GM18873 (cell line): ENCODE results near the gene CDK19.
"Not testable (repeated sequence)": the region's sequence is repeated elsewhere in the genome, so short reads cannot be mapped to it uniquely, and the experiment has no call there.

Source experiments
- ATAC-seq: cut with Tn5 transposase; IDR thresholded peaks from one replicate; pipeline ENCODE4 v1.9.1; 2021; ENCODE audit warnings: mild to moderate bottlenecking, moderate library complexity, moderate number of reproducible peaks; ENCODE audit not compliant: unreplicated experiment, low FRiP score

CDK19 gene

DNA sequence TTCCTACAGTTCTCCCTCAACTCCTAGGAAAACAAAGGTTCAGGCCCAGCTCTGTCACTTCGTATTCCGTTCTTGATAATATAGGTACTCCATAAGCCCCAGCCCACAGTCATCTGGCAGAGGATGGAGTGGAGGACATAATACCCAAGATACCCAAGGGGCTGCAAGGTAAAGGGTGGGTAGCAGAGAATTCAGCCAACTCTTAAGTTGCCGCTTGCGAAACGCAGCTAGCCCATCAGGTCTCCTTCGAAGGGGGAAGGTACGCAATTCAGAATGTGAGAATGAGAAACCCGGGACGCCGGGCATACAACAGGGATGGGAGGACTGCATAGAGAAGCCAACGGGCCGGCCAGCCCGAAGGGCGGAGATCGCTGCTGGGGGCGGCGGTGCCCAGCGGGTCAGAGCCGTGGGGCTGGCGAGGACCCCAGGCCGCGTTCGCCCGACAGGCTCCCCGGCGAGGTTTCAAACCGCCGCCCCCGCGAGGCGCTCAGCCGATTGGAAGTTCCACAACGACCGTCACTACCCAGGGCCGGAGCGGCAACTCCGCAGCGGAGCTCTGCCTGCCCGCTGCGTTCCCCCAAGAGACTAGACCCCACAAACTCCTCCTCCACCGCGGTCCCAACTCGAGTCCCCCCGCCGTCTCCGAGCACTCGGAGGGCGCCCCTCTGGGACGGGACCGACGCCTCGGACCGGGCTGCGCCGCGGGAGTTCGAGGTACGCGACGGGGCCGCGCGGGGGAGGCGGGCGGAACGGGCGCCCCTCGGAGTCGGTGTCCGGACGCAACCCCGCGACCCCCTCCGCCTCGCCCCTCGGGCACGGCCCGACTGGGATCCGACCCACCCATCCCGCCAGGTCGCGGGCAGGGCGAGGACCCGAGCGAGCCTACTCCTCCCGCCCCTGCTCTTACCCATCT is 911 bp downstream of the CDK19 start:
- peak; percentile 8 for ATAC-seq

DNA sequence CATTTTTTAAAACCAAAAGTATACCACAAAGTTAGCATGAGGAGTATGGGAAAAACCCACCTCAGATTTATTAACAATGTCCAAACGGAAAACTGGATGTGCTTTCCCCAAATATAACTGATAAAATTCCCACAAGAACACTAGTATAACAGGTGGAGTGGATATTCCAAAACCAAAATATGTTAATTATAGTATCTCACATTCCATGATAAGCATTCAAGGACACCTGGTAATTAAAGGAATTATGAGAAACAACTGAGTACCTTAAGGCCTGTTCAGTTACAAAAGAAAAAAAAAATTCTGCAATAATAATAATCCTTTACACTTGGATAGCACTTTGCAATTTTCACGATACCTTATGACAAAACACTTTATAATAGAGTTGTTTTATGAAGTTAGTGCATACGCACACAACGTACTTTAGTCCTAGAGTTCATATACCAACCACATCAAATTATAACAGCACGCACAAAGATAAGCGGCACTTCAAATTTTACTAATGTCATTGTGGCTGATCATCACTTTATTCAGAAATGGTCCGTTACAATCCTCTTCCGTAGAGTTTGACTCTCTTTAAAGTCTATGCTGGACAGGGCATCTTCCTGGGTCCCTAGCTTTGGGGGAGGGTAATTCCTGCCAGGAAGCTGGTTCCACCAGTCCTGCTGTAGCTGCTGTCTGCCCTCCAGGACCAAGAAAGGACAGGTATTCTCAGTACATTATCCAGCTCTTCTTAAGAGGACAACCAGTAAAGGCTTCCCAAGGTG is 1.7 kb downstream of the CDK19 start:
- ATAC-seq = no peak

DNA sequence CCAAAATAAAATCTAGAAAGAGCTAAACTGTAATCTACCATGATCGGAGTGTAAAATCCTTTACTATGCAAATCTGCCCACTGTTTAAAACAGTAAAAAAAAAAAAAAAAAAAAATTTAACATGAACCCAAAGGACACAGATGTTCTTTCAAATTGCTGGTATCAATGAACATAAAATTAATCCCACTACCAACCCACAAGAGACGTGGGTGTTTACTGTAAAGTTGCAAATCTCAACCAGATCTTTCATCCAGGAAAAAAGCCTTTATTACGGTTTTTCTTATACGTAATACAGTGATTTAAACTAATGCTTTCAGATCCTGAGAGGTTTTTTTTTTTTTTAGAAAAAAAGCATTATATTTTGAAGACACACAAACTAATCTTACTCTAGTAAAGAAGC is 2.5 kb downstream of the CDK19 start:
- ATAC-seq = no peak

DNA sequence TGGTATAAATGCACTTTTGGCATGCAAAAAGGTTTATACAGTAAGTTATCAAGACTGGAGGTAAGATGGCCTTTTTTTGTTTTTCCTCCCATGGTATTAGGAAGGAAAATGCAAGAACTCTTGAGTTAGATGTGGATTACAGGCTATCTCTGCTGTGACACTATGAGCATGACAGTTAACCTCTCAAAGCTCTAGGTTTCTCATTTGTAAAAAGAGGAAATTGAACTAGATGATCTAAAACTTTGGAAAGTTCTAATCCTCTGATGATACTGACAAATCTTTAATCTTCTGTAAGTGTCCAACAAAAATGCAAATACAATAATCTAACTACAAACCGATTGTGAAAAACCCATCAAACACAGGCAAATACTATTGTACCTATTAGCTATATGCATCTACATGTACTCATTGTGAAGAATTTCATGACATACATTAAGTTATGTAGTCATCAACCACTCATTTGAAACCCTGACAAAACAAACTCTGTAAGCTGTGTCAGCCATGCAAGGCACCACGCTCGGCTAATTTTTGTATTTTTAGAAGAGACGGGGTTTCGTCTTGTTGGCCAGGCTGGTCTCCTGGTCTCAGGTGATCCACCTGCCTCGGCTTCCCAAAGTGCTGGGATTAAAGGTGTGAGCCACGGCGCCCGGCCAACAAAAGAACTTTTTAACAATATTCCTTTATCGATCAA is 4.2 kb downstream of the CDK19 start:
- no peak for ATAC-seq

DNA sequence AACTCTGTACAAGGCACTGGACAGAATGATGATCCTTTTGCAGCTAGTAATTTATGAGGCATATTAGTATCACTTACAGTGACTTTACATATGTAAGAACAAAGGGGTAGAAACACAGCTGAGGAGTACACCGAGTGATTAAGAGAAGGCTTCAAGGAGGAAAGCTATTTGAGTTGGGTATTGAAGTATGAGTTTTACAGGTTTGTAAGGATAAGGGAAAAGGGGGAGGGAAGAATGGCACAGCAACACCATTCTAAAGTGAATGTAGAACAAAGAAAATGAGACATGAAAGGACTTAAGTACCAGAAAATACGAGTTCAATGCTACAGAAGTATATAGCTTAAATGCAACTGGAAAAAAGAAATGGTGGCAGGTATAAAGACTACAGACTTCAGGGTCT is 5.5 kb downstream of the CDK19 start:
- no peak for ATAC-seq

DNA sequence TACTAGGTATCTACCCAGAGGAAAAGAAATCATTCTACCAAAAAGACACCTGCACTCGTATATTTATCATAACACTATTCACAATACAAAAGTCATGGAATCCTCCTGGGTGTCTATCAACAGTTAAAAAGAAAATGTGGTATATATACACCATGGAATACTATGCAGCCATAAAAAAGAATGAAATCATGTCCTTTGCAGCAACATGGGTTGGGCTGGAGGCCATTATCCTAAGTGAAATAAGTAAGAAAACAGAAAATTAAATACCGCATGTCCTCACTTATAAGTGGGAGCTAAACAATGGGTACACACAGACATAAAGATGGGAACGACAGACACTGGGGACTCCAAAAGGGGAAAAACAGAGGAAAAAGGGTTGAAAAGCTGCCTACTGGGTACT is 13.1 kb downstream of the CDK19 start:
- ATAC-seq = not testable (repeated sequence)

DNA sequence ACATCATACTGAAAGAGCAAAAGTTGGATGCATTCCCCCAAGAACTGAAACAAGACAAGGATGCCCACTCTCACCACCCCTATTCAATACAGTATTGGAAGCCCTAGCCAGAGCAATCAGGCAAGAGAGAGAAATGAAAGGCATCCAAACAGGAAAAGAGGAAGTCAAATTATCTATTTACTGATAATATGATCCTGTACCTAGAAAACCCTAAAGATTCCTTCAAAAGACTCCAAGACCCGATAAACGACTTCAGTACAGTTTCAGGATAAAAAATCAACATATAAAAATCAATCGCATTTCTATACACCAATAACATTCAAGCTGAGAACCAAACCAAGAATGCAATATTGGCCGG is 14.5 kb downstream of the CDK19 start:
- no peak for ATAC-seq

DNA sequence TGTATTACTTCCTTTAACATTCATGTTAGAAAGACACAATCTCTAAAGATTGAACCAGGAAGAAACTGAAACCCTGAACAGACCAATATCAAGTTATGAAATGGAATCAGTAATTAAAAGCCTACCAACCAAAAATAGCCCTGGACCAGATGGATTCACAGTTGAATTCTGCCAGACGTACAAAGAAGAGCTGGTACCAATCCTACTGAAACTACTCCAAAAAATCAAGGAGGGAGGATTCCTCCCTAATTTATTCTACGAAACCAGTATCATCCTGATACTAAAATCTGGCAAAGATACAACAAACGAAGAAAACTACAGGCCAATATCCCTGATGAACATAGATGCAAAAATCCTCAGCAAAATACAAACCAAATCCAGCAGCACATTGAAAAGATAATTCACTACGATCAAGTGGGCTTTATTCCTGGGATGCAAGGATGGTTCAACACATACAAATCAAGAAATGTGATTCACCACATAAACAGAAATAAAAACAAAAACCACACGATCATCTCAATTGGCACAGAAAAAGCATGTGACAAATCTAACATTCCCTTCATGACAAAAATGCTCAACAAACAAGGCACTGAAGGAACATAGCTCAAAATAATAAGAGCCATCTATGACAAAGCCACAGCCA is 15.0 kb downstream of the CDK19 start:
- ATAC-seq = no peak

DNA sequence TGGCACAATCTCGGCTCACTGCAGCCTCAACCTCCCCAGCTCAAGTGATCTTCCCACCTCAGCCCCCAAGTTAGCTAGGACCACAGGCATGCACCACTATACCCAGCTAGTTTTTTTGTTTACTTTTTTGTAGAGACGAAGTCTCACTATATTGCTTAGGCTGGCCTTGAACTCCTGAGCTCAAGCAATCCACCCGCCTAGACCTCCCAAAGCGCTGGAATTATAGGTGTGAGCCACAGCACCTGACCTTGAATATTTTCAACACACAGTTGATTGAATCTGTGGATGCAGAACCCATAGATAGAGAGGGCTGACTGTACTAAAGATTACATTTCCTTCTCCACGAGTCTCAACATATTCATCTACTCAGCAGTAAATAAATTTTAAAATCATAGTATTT is 15.6 kb downstream of the CDK19 start:
- ATAC-seq = no peak

- no peak for ATAC-seq
These were observed 16.1 kb downstream of the CDK19 start for GRCh38 chr6:110799189-110799588.

GRCh38 chr6:110795271-110795670 is 20.0 kb downstream of the CDK19 start:
- no peak for ATAC-seq

GRCh38 chr6:110786696-110787095 is 28.6 kb downstream of the CDK19 start:
- no peak for ATAC-seq

- no peak for ATAC-seq
These were observed 29.0 kb downstream of the CDK19 start for GRCh38 chr6:110786271-110786670.

- no peak for ATAC-seq
These were observed 30.7 kb downstream of the CDK19 start for GRCh38 chr6:110784610-110784979.

- ATAC-seq = no peak
These were observed 33.6 kb downstream of the CDK19 start for GRCh38 chr6:110781522-110782214.

GRCh38 chr6:110778333-110778732 is 36.9 kb downstream of the CDK19 start:
- ATAC-seq = no peak

DNA sequence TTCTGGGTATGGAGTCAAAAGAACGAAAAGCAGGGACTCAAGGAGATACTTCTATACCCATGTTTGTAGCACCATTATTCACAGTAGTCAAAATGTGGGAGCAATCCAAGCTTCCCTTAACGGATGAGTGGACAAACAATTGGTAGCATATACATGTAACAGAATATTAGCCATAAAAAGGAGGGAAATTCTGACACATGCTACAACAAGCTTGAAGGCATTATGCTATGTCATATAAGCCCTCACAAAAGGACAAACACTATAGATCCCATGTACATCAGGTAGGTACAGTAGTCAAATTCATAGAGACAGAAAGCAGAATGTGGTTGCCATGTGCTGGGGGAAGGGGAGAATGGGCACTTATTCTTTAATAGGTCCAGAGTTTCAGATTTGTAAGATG is 37.6 kb downstream of the CDK19 start:
- ATAC-seq = no peak

DNA sequence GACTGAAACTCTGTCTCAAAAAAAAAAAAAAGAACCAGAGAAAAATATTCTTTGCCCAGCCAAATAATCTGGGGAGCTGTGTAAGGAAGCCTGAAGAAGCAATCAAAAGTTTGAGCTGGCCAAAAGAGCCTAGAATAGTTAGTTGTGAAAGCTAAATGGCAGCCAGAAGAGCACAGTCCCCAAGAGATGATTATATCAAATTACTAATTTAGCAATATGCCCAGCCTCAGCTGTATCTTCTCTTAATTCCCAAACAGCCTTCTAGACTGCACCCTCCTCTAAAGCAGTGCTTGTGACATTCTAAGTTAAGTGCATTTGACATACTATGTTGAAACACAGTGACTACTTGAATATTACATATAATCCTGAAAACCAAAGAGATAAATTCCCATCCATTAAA is 38.9 kb downstream of the CDK19 start:
- ATAC-seq = no peak

GRCh38 chr6:110769923-110770322 is 45.3 kb downstream of the CDK19 start:
- ATAC-seq = no peak

- ATAC-seq = no peak
These were observed 47.2 kb downstream of the CDK19 start for GRCh38 chr6:110768057-110768456.
